ENCODE results near the gene BEST3. TPM values are rescaled to one million over a fixed set of nuclear protein-coding genes. Genes with fewer than 3 reads are reported as not detected.
"Not testable (repeated sequence)": the region's sequence is repeated elsewhere in the genome, so short reads cannot be mapped to it uniquely, and the experiment has no call there.

The BEST3 gene
- polyA plus RNA-seq, 4 donors = 0.24 to 0.52 (median 0.45) TPM

GRCh38 chr12:69610126-69610525, 89.0 kb downstream of the BEST3 start:
- no peak for DNase-seq (ENCODE audit: low read depth in 4 of 4, low spot score in 3 of 4)

GRCh38 chr12:69608114-69608513, 91.0 kb downstream of the BEST3 start:
- no peak for DNase-seq (ENCODE audit: low read depth in 4 of 4, low spot score in 3 of 4)

DNA sequence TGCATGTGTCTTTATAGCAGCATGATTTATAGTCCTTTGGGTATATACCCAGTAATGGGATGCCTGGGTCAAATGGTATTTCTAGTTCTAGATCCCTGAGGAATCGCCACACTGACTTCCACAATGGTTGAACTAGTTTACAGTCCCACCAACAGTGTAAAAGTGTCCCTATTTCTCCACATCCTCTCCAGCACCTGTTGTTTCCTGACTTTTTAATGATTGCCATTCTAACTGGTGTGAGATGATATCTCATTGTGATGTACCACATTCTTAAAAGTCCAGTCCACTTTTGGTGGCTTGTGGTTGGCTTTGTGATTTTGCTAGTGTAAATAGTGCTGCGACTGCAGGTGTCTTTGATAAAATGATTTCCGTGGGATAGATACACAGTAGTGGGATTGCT, 94.8 kb downstream of the BEST3 start:
- DNase-seq (ENCODE audit: low read depth in 4 of 4, low spot score in 3 of 4) = not testable (repeated sequence)

Other genes starting within 250 kb of the BEST3 start
- gene FRS2, start 228.9 kb downstream of the BEST3 start, polyA plus RNA-seq (ENCODE audit: insufficient read length in 4 of 4) = 10 to 100 TPM; 39.4 to 55.5 (median 48.5) TPM
- gene CCT2, start 113.8 kb downstream of the BEST3 start, polyA plus RNA-seq (ENCODE audit: insufficient read length in 4 of 4) = 100 to 1,000 TPM; 236 to 256 (median 242) TPM
- gene LRRC10, start 88.4 kb downstream of the BEST3 start, polyA plus RNA-seq (ENCODE audit: insufficient read length in 4 of 4) = not detected
- gene RAB3IP, start 39.6 kb upstream of the BEST3 start, polyA plus RNA-seq (ENCODE audit: insufficient read length in 4 of 4) = 10 to 100 TPM; 71.7 to 85.2 (median 80.8) TPM
- gene MYRFL, start 125.9 kb upstream of the BEST3 start, polyA plus RNA-seq (ENCODE audit: insufficient read length in 4 of 4) = 1 to 10 TPM in 3 of 4 donors, under 1 TPM in 1; 0.91 to 1.8 (median 1.4) TPM